Measurements from ENCODE around the gene RFX2.

RFX2 gene

DNA sequence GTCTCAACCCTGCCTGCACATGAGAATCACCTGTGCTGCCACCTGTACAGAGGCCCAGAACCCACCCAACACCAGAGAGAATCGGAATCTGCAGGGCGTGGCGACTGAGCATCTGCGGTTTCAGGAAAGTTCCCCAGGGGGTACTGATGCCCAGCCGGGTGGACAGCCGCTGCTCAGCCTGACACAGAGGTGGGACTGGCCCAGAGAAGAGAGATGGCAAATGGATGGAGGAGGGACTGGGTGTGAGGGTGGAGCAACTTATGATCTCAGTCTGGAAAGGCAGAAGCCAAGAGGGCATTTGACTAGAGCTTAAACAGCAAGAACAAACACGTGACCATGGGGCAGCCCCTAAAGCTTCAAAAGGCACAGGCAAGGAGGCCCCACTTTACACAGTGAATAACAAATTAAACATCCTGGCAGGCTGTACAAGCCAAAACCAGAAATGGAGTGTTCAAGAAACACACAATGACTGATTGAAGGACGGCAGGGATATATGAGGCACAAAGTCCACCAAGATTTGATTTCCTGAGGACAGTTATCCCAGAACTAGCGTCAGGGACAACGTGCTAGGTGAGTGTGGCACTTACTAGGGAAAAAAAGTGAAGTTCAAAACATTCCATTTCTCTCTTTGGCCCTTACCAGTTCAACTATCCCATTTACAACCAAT lies 135.4 kb downstream of the RFX2 start:
- Histone ChIP-seq H3K9me3 (ENCODE audit: control insufficient read depth, low read length) (no peaks in the 10 kb centered on the region), H3K36me3 (ENCODE audit: control insufficient read depth, insufficient read depth, low read length) (peaks cover 21% of the 10 kb centered on the region), H3K27me3 (replicated peaks; ENCODE audit: control insufficient read depth, insufficient read depth, low read length, poor library complexity, severe bottlenecking) (no peaks in the 10 kb centered on the region), H3K27ac (ENCODE audit: insufficient read depth, low read length, poor library complexity, severe bottlenecking) (peak overlapping the region; percentile 38), H3K4me3 (ENCODE audit: insufficient read depth, low read depth, low read length, poor library complexity, severe bottlenecking) (no peak overlapping the region), H3K4me1 (ENCODE audit: control insufficient read depth, insufficient read depth, low read length, poor library complexity, severe bottlenecking) (peaks cover 28% of the 10 kb centered on the region)
- no peak for DNase-seq

DNA sequence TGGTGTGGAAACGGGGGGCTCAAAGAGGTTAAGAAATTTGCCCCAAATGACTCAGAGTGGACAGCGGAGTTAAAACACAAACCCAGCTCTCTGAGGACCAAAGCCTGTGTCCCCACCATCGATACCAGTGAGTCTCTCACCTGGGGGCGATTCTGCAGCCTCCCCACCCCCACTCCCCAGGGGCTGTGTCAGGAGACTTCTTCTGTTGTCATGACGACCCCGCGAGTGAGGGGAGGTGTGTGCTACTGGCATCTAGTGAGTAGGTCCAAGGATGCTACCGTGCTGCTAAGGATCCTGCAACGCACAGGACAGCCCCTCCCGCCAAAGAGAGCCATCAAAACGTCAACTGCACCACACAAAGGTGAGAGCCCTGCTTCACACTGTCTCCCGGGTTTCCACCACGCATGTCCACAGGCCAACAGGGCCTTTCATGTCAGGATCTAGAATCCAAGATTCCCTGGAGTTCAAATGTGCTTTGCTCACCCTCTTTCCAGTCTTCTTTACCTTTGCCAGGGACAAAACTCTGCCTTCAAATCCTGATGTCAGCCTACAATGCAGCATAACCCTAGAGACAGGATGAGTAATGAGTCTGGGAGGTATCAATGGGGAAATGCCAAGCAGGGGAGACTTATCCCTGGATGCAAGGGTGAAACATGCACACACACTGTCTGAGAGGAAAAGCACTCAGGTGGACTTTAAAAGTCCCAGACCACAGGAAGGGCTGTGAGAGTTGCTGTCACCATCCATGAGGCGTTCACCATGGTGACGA lies 136.2 kb downstream of the RFX2 start:
- Histone ChIP-seq H3K27me3 (replicated peaks; ENCODE audit: control insufficient read depth, insufficient read depth, low read length, poor library complexity, severe bottlenecking) (no peaks in the 10 kb centered on the region), H3K4me1 (ENCODE audit: control insufficient read depth, insufficient read depth, low read length, poor library complexity, severe bottlenecking) (peaks cover 28% of the 10 kb centered on the region), H3K27ac (ENCODE audit: insufficient read depth, low read length, poor library complexity, severe bottlenecking) (no peak overlapping the region), H3K9me3 (ENCODE audit: control insufficient read depth, low read length) (no peaks in the 10 kb centered on the region), H3K4me3 (ENCODE audit: insufficient read depth, low read depth, low read length, poor library complexity, severe bottlenecking) (no peak overlapping the region), H3K36me3 (ENCODE audit: control insufficient read depth, insufficient read depth, low read length) (peaks cover 21% of the 10 kb centered on the region)
- DNase-seq: no peak

DNA sequence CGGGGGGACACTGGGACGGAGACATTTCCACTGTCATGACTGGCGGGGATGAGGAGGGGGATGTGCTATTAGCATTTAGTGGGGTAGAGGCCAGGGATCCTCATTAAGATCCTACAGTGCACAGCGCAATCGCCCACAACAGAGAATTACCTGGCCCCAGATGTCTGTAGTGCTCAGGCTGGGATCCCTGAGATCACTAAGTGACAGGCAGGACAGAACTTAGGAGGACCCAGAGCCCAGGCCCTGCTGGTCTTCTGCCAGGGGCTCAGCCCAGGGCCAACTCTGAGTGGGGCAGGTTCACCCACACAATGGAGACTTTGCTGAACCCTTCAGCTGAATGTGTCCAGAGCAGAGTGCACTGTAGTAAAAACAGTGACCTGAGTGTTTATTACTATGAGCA lies 136.9 kb downstream of the RFX2 start:
- H3K4me1 ChIP-seq (ENCODE audit: control insufficient read depth, insufficient read depth, low read length, poor library complexity, severe bottlenecking): peaks cover 29% of the 10 kb centered on the region
- H3K27ac ChIP-seq (ENCODE audit: insufficient read depth, low read length, poor library complexity, severe bottlenecking): no peak overlapping the region
- peaks cover 21% of the 10 kb centered on the region for H3K36me3 ChIP-seq (ENCODE audit: control insufficient read depth, insufficient read depth, low read length)
- H3K4me3 ChIP-seq (ENCODE audit: insufficient read depth, low read depth, low read length, poor library complexity, severe bottlenecking): no peak overlapping the region
- H3K9me3 ChIP-seq (ENCODE audit: control insufficient read depth, low read length): no peaks in the 10 kb centered on the region
- no peak for DNase-seq
- no peaks in the 10 kb centered on the region for H3K27me3 ChIP-seq (replicated peaks; ENCODE audit: control insufficient read depth, insufficient read depth, low read length, poor library complexity, severe bottlenecking)

DNA sequence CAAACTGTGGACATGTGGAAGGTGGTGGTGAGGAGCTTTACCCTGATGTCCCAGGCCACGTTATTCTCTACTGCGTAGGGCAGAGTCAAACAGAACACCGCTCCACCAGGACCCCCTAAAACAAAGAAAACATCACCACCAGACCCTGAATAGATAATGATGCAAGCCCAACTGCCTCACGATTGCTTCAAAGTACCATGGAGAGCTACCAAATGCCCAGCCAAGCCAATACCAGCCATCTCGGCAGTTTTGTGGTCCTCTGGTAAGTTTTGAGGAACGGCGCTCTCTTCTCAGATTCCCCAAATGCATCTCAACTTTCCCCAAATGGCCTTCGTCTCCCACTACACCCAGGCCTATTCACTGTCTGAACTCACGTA lies 138.0 kb downstream of the RFX2 start:
- no peak for DNase-seq
- Histone ChIP-seq H3K4me3 (ENCODE audit: insufficient read depth, low read depth, low read length, poor library complexity, severe bottlenecking) (no peak overlapping the region), H3K4me1 (ENCODE audit: control insufficient read depth, insufficient read depth, low read length, poor library complexity, severe bottlenecking) (peaks cover 31% of the 10 kb centered on the region), H3K27me3 (replicated peaks; ENCODE audit: control insufficient read depth, insufficient read depth, low read length, poor library complexity, severe bottlenecking) (no peaks in the 10 kb centered on the region), H3K27ac (ENCODE audit: insufficient read depth, low read length, poor library complexity, severe bottlenecking) (no peak overlapping the region), H3K9me3 (ENCODE audit: control insufficient read depth, low read length) (no peaks in the 10 kb centered on the region), H3K36me3 (ENCODE audit: control insufficient read depth, insufficient read depth, low read length) (peaks cover 21% of the 10 kb centered on the region)

DNA sequence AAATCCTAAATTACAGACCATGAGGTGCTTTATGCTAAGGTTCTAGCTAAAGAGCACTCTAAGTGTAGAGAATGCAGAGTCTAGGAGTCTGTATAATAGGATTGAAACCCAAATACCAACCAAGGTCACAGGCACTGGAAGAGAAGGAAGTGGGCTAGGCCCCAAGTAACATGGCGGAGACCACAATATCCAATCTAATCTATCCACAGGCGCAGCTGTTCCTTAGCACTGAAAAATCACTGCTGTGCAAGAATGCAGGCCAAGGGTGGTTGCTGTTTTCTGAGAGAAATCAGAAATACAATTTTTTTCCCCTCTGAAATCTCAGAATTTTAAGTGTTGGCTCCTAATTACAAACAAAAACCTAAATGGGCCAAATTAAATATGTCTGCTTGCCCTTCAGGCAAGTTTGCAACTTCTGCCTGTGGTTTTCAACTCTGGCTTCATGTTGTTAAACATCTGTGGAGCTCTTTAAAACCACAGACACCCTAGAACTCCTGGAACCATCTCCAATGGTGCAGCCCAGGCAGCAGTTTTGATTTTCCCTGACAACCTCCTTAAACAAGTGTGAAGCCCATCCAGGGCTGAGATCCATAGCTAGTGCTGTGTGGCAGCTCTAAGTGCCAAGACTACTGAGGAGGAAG lies 138.5 kb downstream of the RFX2 start:
- DNase-seq: no peak
- Histone ChIP-seq H3K9me3 (ENCODE audit: control insufficient read depth, low read length) (no peaks in the 10 kb centered on the region), H3K27me3 (replicated peaks; ENCODE audit: control insufficient read depth, insufficient read depth, low read length, poor library complexity, severe bottlenecking) (no peaks in the 10 kb centered on the region), H3K27ac (ENCODE audit: insufficient read depth, low read length, poor library complexity, severe bottlenecking) (no peak overlapping the region), H3K4me1 (ENCODE audit: control insufficient read depth, insufficient read depth, low read length, poor library complexity, severe bottlenecking) (peaks cover 26% of the 10 kb centered on the region), H3K36me3 (ENCODE audit: control insufficient read depth, insufficient read depth, low read length) (peaks cover 21% of the 10 kb centered on the region), H3K4me3 (ENCODE audit: insufficient read depth, low read depth, low read length, poor library complexity, severe bottlenecking) (no peak overlapping the region)

DNA sequence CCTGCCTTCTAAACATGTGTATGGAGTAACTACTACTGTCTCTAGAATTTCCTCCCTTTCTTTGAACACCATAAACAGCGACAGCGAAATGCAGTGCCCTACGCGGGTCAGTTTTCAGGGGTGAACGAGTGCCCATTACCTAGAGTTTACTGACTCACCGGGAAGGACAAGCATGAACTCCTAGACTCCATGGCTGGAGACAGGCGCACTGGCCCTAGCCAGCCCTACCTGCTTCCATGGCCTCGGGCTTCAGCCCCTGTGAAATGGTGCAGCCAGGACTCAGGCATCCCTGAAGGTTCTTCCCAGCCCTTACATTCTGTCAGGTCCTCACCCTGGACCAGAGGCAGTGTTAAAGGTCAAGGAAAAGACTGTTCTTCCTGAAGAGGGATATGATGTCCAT lies 140.8 kb downstream of the RFX2 start:
- peaks cover 19% of the 10 kb centered on the region for H3K36me3 ChIP-seq (ENCODE audit: control insufficient read depth, insufficient read depth, low read length)
- peaks cover 27% of the 10 kb centered on the region for H3K4me1 ChIP-seq (ENCODE audit: control insufficient read depth, insufficient read depth, low read length, poor library complexity, severe bottlenecking)

DNA sequence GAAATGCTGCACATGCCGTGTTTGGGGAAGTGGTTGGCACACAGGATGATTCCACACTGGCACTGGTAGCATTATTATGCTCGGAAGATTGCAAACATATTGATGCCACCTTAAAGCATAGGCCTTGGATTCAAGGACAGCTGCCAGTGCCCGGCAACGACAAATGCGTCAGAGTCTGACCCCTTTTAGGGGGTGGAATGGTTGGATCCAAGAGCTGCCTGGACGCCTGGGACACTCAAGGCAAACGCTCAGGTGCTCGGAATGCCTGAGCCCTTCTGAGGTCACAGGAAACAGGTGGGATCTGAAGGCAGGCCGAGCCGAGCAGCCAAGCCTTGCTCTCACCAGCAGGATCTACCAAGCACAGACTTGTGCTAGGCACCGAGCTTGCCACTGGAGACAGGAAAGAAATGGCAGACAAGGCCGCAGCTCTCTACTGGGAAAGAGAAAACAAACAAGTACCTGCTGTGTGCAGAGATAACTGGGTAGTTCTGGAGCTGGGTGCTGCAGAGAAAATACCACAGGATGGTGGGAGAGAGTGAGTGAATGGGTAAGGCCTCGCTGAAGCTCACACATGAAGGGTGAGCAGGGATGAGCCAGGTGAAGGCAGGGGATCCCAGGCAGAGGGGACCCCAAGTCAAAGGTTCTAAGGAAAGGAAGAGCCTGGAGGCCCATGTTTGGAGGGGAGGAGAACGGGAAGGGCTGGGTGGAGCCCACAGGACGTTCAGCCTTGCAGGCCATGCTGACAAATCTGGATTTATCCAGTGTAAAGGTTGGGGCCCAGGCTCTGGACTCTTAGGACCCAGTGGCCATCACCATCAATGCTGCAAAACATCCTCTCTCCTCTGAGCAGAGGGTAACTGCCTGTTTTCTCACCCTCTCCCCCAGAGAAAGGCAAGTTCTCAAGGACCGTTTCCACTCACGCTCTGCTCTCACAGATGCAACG lies 141.6 kb downstream of the RFX2 start:
- H3K27ac ChIP-seq (ENCODE audit: insufficient read depth, low read length, poor library complexity, severe bottlenecking): peak overlapping the region; percentile 33

More for the DNA sequence above, 140.8 kb downstream of the RFX2 start:
- H3K27ac ChIP-seq (ENCODE audit: insufficient read depth, low read length, poor library complexity, severe bottlenecking): peak overlapping the region; percentile 18
- H3K27me3 ChIP-seq (replicated peaks; ENCODE audit: control insufficient read depth, insufficient read depth, low read length, poor library complexity, severe bottlenecking): no peaks in the 10 kb centered on the region
- no peak for DNase-seq
- H3K9me3 ChIP-seq (ENCODE audit: control insufficient read depth, low read length): no peaks in the 10 kb centered on the region
- no peak overlapping the region for H3K4me3 ChIP-seq (ENCODE audit: insufficient read depth, low read depth, low read length, poor library complexity, severe bottlenecking)

DNA sequence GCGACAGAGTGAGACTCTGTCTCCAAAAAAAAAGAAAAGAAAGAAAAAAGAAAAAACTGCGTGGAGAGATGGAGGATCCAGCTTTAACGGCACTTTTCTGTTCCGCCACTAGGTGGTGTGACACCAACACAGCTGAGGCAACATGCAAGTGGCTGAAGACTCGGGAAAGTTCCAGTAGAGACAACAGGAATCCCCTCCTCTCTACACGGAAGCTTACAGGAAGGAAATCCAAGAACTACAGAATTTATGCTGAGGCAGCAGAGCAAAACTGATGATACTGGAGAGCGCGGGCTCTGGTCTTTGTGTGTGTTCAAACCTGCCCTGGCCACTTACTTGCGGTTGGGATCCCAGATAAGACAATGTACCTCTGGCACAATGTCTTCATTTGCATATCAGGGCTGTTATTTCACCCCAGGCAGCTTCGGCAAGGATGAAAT lies 142.3 kb downstream of the RFX2 start:
- peaks cover 40% of the 10 kb centered on the region for H3K4me1 ChIP-seq (ENCODE audit: control insufficient read depth, insufficient read depth, low read length, poor library complexity, severe bottlenecking)
- no peaks in the 10 kb centered on the region for H3K27me3 ChIP-seq (replicated peaks; ENCODE audit: control insufficient read depth, insufficient read depth, low read length, poor library complexity, severe bottlenecking)
- H3K27ac ChIP-seq (ENCODE audit: insufficient read depth, low read length, poor library complexity, severe bottlenecking): peak overlapping the region; percentile 33
- no peak overlapping the region for H3K4me3 ChIP-seq (ENCODE audit: insufficient read depth, low read depth, low read length, poor library complexity, severe bottlenecking)
- DNase-seq: peak; percentile 20 to 54 (median 34)
- H3K36me3 ChIP-seq (ENCODE audit: control insufficient read depth, insufficient read depth, low read length): peaks cover 6% of the 10 kb centered on the region
- no peaks in the 10 kb centered on the region for H3K9me3 ChIP-seq (ENCODE audit: control insufficient read depth, low read length)

More for the DNA sequence above, 141.6 kb downstream of the RFX2 start:
- Histone ChIP-seq H3K4me3 (ENCODE audit: insufficient read depth, low read depth, low read length, poor library complexity, severe bottlenecking) (no peak overlapping the region), H3K36me3 (ENCODE audit: control insufficient read depth, insufficient read depth, low read length) (peaks cover 13% of the 10 kb centered on the region), H3K9me3 (ENCODE audit: control insufficient read depth, low read length) (no peaks in the 10 kb centered on the region), H3K27me3 (replicated peaks; ENCODE audit: control insufficient read depth, insufficient read depth, low read length, poor library complexity, severe bottlenecking) (no peaks in the 10 kb centered on the region), H3K4me1 (ENCODE audit: control insufficient read depth, insufficient read depth, low read length, poor library complexity, severe bottlenecking) (peaks cover 33% of the 10 kb centered on the region)
- DNase-seq: no peak

DNA sequence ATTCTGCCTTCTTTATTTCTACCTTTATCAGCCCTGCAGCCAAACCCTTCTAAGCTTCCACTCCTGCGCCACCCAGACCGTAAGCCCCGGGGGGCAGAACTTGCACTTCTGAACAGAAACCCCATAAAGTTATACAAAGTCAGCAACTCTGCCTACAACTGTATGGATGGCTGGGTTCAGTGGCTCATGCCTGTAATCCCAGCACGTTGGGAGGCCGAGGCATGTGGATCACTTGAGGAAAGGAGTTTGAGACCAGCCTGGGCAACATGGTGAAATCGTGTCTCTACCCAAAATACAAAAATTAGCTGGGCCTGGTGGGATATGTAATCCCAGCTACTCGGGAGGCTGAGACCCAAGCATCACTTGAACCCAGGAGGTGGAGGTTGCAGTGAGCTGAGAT lies 142.7 kb downstream of the RFX2 start:
- no peaks in the 10 kb centered on the region for H3K9me3 ChIP-seq (ENCODE audit: control insufficient read depth, low read length)
- peaks cover 44% of the 10 kb centered on the region for H3K4me1 ChIP-seq (ENCODE audit: control insufficient read depth, insufficient read depth, low read length, poor library complexity, severe bottlenecking)
- DNase-seq: no peak
- H3K36me3 ChIP-seq (ENCODE audit: control insufficient read depth, insufficient read depth, low read length): peaks cover 6% of the 10 kb centered on the region
- H3K4me3 ChIP-seq (ENCODE audit: insufficient read depth, low read depth, low read length, poor library complexity, severe bottlenecking): no peak overlapping the region
- no peaks in the 10 kb centered on the region for H3K27me3 ChIP-seq (replicated peaks; ENCODE audit: control insufficient read depth, insufficient read depth, low read length, poor library complexity, severe bottlenecking)
- no peak overlapping the region for H3K27ac ChIP-seq (ENCODE audit: insufficient read depth, low read length, poor library complexity, severe bottlenecking)

All from effector memory CD4-positive, alpha-beta T cell (primary cell).